GM04503 (cell line): ENCODE results near the gene MYLK.
"Not testable (repeated sequence)": the region's sequence is repeated elsewhere in the genome, so short reads cannot be mapped to it uniquely, and the experiment has no call there.

Experiments used
- DNase-seq: peaks from one replicate; pipeline ENCODE4 v3.0.0-alpha.2; 2012; ENCODE audit warnings: low read depth

The MYLK gene

GRCh38 chr3:123884203-123884831 is at the start of gene MYLK:
Gene MYLK, minus strand, starts transcription at chr3:123884332. Its CDS starts 90,491 bp downstream, at chr3:123793841.
- peak; percentile 76 for DNase-seq

- no peak for DNase-seq
These were observed 46.3 kb upstream of the MYLK start for GRCh38 chr3:123930445-123930844.

- DNase-seq = no peak
These were observed 45.2 kb upstream of the MYLK start for GRCh38 chr3:123929325-123929724.

- DNase-seq = no peak
These were observed 42.3 kb upstream of the MYLK start for GRCh38 chr3:123926396-123926795.

GRCh38 chr3:123920868-123921267 is 36.7 kb upstream of the MYLK start:
- DNase-seq = no peak

GRCh38 chr3:123920383-123920782 is 36.3 kb upstream of the MYLK start:
- DNase-seq = no peak

GRCh38 chr3:123919353-123919752 is 35.2 kb upstream of the MYLK start:
- DNase-seq = no peak

GRCh38 chr3:123914829-123915228 is 30.7 kb upstream of the MYLK start:
- no peak for DNase-seq

- DNase-seq = no peak
These were observed 25.7 kb upstream of the MYLK start for GRCh38 chr3:123909785-123910184.

- DNase-seq = no peak
These were observed 23.6 kb upstream of the MYLK start for GRCh38 chr3:123907720-123908119.

GRCh38 chr3:123899300-123899865 is 15.3 kb upstream of the MYLK start:
- no peak for DNase-seq

GRCh38 chr3:123893012-123893411 is 8.9 kb upstream of the MYLK start:
- DNase-seq = no peak

- DNase-seq = no peak
These were observed 8.1 kb upstream of the MYLK start for GRCh38 chr3:123892195-123892594.

- DNase-seq = not testable (repeated sequence)
These were observed 6.9 kb upstream of the MYLK start for GRCh38 chr3:123890991-123891390.

GRCh38 chr3:123890162-123890561 is 6.0 kb upstream of the MYLK start:
- not testable (repeated sequence) for DNase-seq

GRCh38 chr3:123884993-123885392 is 861 bp upstream of the MYLK start:
- DNase-seq = no peak

GRCh38 chr3:123883701-123884202 is 380 bp downstream of the MYLK start:
- no peak for DNase-seq

GRCh38 chr3:123883111-123883510 is 1.0 kb downstream of the MYLK start:
- DNase-seq = no peak

GRCh38 chr3:123881771-123882170 is 2.4 kb downstream of the MYLK start:
- DNase-seq = no peak

- no peak for DNase-seq
These were observed 3.1 kb downstream of the MYLK start for GRCh38 chr3:123880998-123881561.

GRCh38 chr3:123878807-123879206 is 5.3 kb downstream of the MYLK start:
- no peak for DNase-seq

GRCh38 chr3:123877965-123878364 is 6.2 kb downstream of the MYLK start:
- DNase-seq = no peak

- DNase-seq = no peak
These were observed 6.7 kb downstream of the MYLK start for GRCh38 chr3:123877466-123877865.

- DNase-seq = no peak
These were observed 7.3 kb downstream of the MYLK start for GRCh38 chr3:123876858-123877257.
